HAP-1 (cell line): ENCODE measurements around the gene CTTN.

Experiments used
- DNase-seq, 2 experiments: peaks; one replicate each; pipeline ENCODE4 v3.0.0-alpha.2; 2016 to 2020; ENCODE audit warnings: low spot score in 2 of 2
- H3K27me3 ChIP-seq: fragments of 250-450 bp; sonication (Bioruptor Pico); 2 replicates; pipeline ENCODE4 v1.5.1; 2020; ENCODE audit warnings: low read depth, mild to moderate bottlenecking, moderate library complexity
- H3K36me3 ChIP-seq: fragments of 250-450 bp; sonication (Bioruptor Pico); replicated peaks from 2 replicates; pipeline ENCODE4 v1.5.1; 2020; ENCODE audit warnings: mild to moderate bottlenecking
- H3K4me1 ChIP-seq: fragments of 250-450 bp; sonication (Bioruptor Pico); 2 replicates; pipeline ENCODE4 v1.5.1; 2020; ENCODE audit warnings: mild to moderate bottlenecking
- H3K4me3 ChIP-seq: fragments of 250-450 bp; sonication (Bioruptor Pico); 2 replicates; pipeline ENCODE4 v1.5.1; 2020; ENCODE audit warnings: mild to moderate bottlenecking, moderate library complexity
- H3K9me3 ChIP-seq: fragments of 250-450 bp; sonication (Bioruptor Pico); 2 replicates; pipeline ENCODE4 v1.5.1; 2020; ENCODE audit warnings: mild to moderate bottlenecking, moderate library complexity
- in situ Hi-C: fragments of 300-500 bp; cut with MboI; formaldehyde crosslinking; loops from 3 replicates; pipeline ENCODE4 v1.14.3; 2020; ENCODE audit warnings: low sequenced_read_pairs, inconsistent platforms, mixed read lengths

Gene CTTN

DNA sequence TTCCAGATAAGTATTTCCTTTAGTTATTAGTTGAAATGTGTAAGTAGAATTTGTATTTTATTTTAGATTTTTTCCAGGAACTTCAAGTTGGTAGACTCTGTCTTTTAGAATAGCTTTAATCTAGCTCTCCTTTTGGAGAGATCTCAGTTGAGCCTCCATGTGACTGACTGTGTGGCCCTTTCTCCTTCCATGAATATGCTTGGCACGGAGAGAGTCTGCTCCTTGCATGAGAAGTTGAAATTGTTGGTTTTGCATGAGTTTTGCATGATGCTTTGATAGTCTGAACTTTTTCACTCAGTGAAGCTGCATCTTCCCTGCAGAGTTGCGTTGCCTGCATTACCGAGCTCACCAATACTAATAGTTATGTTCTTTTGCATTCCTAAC, 32.8 kb upstream of the CTTN start:
- in situ Hi-C loops = no loop called here
- no peaks in the 10 kb centered on the region for H3K27me3 ChIP-seq
- H3K4me3 ChIP-seq = no peak overlapping the region
- H3K36me3 ChIP-seq = peaks cover 43% of the 10 kb centered on the region
- DNase-seq = no peak
- H3K9me3 ChIP-seq = no peaks in the 10 kb centered on the region
- H3K4me1 ChIP-seq = no peaks in the 10 kb centered on the region

- H3K27me3 ChIP-seq = no peaks in the 10 kb centered on the region
- DNase-seq = no peak
- peaks cover 32% of the 10 kb centered on the region for H3K36me3 ChIP-seq
- no peaks in the 10 kb centered on the region for H3K4me1 ChIP-seq
- no peaks in the 10 kb centered on the region for H3K9me3 ChIP-seq
- H3K4me3 ChIP-seq = no peak overlapping the region
- in situ Hi-C loops = no loop called here
These were observed 31.3 kb upstream of the CTTN start for GRCh38 chr11:70367071-70367470.

DNA sequence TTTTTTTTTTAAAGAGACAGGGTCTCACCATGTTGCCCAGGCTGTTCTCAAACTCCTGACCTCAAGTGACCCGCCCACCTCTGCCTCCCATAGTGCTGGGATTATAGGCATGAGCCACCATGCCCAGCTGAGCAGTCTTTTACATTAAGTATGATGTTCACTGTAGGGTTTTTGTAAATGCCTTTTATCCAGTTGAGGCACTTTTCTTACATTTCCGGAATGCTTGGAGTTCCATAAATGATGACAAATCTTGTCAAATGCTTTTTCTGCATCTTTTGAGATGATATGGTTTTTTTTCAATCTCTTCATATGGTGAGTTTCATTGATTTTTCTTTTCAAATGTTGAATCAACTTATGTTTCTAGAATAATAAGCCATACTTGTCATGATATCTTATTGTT, 29.4 kb upstream of the CTTN start:
- Histone ChIP-seq H3K9me3 (no peaks in the 10 kb centered on the region), H3K27me3 (no peaks in the 10 kb centered on the region), H3K4me1 (no peaks in the 10 kb centered on the region), H3K36me3 (peaks cover 36% of the 10 kb centered on the region), H3K4me3 (no peak overlapping the region)
- in situ Hi-C loops = no loop called here
- no peak for DNase-seq

- in situ Hi-C loops = no loop called here
- H3K9me3 ChIP-seq = no peaks in the 10 kb centered on the region
- no peak overlapping the region for H3K4me3 ChIP-seq
- H3K36me3 ChIP-seq = peaks cover 35% of the 10 kb centered on the region
- no peaks in the 10 kb centered on the region for H3K4me1 ChIP-seq
- no peak for DNase-seq
- H3K27me3 ChIP-seq = no peaks in the 10 kb centered on the region
These were observed 27.1 kb upstream of the CTTN start for GRCh38 chr11:70371241-70371640.

DNA sequence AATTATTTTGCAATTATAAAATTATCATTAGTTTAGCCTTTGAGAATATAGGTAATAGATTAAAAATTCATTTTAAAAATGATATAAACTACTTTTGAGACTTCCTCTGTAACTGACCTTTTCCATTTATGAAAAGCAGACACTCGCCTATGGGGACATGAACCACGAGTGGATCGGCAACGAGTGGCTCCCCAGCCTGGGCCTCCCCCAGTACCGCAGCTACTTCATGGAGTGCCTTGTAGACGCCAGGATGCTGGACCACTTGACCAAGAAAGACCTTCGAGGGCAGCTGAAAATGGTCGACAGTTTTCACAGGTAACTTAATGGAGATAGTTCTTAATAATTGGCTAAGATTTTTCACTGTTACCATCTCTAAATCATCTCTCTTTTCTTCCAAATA, 26.3 kb upstream of the CTTN start:
- no peak for DNase-seq
- Histone ChIP-seq H3K4me3 (no peak overlapping the region), H3K9me3 (no peaks in the 10 kb centered on the region), H3K4me1 (no peaks in the 10 kb centered on the region), H3K36me3 (peaks cover 36% of the 10 kb centered on the region), H3K27me3 (no peaks in the 10 kb centered on the region)
- in situ Hi-C loops = no loop called here

GRCh38 chr11:70376621-70377020, 21.7 kb upstream of the CTTN start:
- no peaks in the 10 kb centered on the region for H3K27me3 ChIP-seq
- no peaks in the 10 kb centered on the region for H3K4me1 ChIP-seq
- in situ Hi-C loops = no loop called here
- DNase-seq = no peak
- no peaks in the 10 kb centered on the region for H3K9me3 ChIP-seq
- no peak overlapping the region for H3K4me3 ChIP-seq
- H3K36me3 ChIP-seq = peaks cover 47% of the 10 kb centered on the region

DNA sequence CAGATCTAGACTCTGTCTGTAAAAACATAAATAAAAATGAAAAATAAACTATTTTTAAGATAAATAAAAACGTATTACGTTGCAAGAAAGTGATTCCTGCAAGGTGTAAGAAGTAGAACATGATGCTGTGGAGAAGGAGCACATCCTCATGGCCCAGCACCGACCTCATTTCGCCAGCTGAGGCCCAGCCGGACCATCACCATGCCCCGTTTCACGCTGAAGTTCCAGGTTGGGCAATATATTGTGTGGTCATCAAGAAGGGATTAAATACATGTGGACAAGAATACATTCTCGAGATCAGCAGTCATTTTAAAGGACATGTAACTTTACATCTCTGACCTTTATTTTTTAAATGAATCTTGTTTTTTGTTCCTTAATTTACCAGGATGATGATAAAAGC, 20.7 kb upstream of the CTTN start:
- H3K27me3 ChIP-seq = no peaks in the 10 kb centered on the region
- H3K4me3 ChIP-seq = no peak overlapping the region
- no peaks in the 10 kb centered on the region for H3K9me3 ChIP-seq
- in situ Hi-C loops = no loop called here
- DNase-seq = no peak
- peaks cover 45% of the 10 kb centered on the region for H3K36me3 ChIP-seq
- no peaks in the 10 kb centered on the region for H3K4me1 ChIP-seq

DNA sequence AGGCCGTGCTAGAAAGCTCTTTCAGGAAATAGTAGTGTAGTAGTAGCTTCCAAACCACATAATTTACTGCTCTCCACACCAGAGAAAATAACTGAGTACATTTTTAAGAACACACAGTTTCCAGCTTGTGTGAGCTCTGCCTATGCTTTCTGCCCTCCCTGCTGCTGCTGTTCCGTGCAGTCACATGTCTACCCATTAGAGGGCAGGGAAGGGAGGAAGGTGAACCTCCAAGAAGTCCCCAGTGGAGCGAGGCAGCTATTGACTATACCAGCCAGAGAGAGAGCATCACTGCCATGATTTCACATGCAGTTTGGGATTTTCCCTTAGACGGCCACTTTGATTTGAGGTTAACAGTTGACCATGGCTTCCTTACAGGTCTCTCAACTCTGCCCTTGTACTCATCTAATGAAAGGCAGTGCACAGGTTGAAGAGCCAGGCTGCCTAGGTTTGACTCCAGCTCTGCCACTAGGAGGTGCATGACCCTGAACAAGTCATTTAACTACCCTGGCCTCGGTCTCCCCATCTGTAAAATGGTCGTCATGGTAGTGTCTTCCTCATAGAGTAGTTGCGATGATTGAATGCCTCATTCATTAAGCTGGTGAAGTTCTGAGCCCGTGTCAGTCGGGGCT, 19.7 kb upstream of the CTTN start:
- Histone ChIP-seq H3K9me3 (no peaks in the 10 kb centered on the region), H3K4me3 (no peak overlapping the region), H3K36me3 (peaks cover 39% of the 10 kb centered on the region), H3K27me3 (no peaks in the 10 kb centered on the region), H3K4me1 (no peaks in the 10 kb centered on the region)
- no peak for DNase-seq
- in situ Hi-C loops = no loop called here

- Histone ChIP-seq H3K9me3 (no peaks in the 10 kb centered on the region), H3K36me3 (peaks cover 33% of the 10 kb centered on the region), H3K4me3 (no peak overlapping the region), H3K4me1 (no peaks in the 10 kb centered on the region), H3K27me3 (no peaks in the 10 kb centered on the region)
- in situ Hi-C loops = no loop called here
- DNase-seq = no peak
These were observed 17.0 kb upstream of the CTTN start for GRCh38 chr11:70381350-70381749.

DNA sequence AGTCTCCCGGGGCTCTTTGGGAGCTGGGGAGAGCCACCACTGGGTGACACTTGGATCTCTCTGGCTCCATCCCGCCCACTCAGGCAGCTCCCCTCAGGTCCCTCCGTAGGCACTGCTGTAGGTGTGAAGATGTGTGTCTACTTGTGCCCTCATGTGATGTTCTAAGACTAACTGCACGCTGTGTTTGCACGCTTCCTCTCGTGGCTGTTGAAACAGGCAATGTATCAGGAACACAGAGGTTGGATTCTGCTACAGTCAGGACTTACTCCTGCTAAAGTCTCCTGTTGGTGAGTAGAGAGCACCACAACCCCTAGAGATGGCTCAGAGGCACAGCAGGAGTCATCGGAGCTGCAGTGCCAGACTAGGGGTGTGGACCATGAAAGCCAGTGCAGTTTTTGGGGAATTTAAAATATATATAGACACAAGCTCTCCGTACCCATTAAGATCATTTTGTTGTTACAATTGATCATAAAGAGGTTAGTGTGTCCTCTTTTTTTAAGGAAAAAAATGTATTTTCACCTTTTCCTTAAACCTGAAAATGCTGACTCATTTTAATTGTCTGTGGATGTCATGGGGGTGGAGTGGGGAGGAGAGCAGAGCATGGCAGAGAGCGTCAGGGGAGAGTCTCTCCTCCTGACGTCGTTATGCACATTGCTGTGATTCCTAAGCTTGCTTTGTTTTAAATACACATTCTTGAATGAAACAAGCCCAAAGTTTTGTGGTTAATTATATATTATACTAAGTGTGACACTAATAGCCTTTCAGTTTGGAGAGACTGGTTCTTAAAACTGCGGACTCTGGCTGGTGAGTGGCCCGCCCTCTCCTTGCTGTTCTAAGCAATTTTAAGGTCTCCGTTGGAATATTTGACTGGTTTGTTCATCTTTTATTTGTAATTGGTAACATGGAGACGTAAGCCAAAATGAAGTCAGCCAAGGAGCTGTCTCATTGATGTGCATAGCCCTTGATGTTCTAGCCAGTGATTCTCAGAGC, 16.2 kb upstream of the CTTN start:
- in situ Hi-C loops = no loop called here
- no peak overlapping the region for H3K4me3 ChIP-seq
- no peak for DNase-seq
- no peaks in the 10 kb centered on the region for H3K27me3 ChIP-seq
- H3K36me3 ChIP-seq = peaks cover 29% of the 10 kb centered on the region
- no peaks in the 10 kb centered on the region for H3K4me1 ChIP-seq
- no peaks in the 10 kb centered on the region for H3K9me3 ChIP-seq

DNA sequence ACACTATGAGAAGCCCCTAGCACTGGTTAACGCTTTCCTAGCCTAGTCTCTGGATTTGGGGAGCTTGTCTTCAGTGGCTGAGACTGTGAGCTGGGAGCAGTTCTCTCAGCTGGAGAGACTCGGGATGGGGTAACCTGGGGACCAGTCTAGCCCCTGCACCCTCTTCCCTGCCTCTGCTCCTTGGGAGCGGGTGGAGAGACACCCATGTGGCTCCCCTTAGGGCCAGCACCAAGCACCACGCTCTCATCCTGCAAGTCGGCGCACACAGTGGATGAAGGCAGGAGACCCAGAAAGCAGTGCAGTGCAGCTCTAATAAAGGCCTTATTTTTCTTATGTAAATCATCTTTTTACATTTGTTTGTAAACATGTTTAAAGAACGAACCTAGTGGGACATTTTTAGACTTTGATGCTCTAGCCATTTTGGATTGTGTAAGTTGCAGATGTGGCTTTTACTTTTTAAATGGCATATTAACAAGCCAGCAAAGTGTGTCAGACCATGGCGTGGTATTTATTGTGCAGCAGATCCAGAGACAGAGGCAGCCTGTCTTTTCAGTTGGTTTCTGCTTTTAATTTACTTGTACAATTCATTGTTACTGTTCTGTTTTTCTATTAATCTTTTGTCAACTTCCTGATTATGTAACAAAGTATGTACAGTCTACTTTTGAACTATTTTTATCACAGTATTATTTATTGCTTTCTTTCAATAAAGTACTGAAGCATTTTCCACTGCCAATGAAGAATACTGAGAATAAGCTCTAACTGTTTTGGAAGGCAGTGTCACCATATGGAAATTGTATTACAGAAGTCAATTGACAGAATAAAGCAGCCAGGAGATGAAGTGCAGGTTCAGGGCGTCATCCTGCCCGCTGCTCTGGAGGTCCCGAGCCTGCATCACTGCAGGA, 14.4 kb upstream of the CTTN start:
- H3K27me3 ChIP-seq = no peaks in the 10 kb centered on the region
- no peak overlapping the region for H3K4me3 ChIP-seq
- H3K4me1 ChIP-seq = peaks cover 4% of the 10 kb centered on the region
- in situ Hi-C loops = no loop called here
- DNase-seq = no peak
- no peaks in the 10 kb centered on the region for H3K9me3 ChIP-seq
- H3K36me3 ChIP-seq = peaks cover 30% of the 10 kb centered on the region

DNA sequence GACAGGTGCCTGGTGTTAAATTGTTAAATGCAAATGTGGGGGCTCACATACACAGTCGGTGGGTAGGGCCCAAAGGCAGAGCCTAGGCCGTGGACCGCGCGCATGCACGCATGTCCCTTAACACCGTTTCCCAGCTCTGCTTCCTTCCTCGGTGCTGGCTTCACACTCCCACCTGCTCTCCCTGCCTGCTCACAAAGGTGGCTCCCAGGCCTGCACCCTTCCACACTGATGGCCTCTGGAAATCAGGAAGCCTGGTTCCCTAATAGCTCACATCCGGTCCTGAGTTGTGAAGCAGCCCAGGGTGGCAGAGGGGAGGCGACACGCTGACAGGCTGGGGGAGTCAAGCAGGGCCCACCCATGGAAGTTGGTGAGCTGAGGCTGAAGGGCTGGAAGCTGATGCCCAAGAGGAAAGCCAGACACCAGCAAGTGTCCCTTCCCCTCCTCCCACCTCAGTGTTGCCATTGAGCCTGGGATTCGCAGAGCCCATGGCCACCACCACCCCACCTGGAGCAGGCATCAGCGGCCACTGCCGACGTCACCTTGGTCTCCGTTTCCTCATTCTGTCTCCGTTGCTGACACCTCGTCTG, 13.7 kb upstream of the CTTN start:
- no peak for DNase-seq
- H3K4me3 ChIP-seq = no peak overlapping the region
- H3K36me3 ChIP-seq = peaks cover 28% of the 10 kb centered on the region
- in situ Hi-C loops = no loop called here
- H3K4me1 ChIP-seq = peaks cover 12% of the 10 kb centered on the region
- H3K27me3 ChIP-seq = no peaks in the 10 kb centered on the region
- H3K9me3 ChIP-seq = no peaks in the 10 kb centered on the region

DNA sequence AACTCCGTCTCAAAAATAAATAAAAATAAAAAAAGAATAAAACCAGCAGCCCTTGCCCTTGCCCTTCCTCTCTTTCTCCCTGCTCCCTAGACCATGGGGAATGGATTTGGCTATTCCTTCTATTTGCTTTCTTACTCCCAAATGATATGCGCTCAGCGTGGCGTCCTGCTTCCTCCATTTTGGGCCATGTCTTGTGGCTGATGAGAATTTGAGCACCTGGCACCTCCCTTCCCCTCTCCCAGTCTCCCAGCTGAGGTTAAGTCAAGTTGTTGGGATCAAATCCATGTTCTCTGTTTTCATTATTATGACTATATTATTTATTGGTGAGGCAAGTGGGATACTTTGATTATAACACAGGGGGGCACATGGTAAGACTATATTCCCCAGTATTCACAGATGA, 10.8 kb upstream of the CTTN start:
- no peak overlapping the region for H3K4me3 ChIP-seq
- H3K36me3 ChIP-seq = peaks cover 35% of the 10 kb centered on the region
- H3K4me1 ChIP-seq = peaks cover 30% of the 10 kb centered on the region
- H3K27me3 ChIP-seq = no peaks in the 10 kb centered on the region
- no peaks in the 10 kb centered on the region for H3K9me3 ChIP-seq
- in situ Hi-C loops = no loop called here
- no peak for DNase-seq
